CD4-positive, alpha-beta T cell treated with Interleukin-12 subunit alpha and Interleukin-12 subunit beta, for 1 hour (primary cell): ENCODE measurements around the gene PRKAG2.
"Not testable (repeated sequence)": the region's sequence is repeated elsewhere in the genome, so short reads cannot be mapped to it uniquely, and the experiment has no call there.

Source experiments
- DNase-seq: peaks from one replicate; pipeline ENCODE4 v3.0.0-alpha.2; 2020

The PRKAG2 gene

DNA sequence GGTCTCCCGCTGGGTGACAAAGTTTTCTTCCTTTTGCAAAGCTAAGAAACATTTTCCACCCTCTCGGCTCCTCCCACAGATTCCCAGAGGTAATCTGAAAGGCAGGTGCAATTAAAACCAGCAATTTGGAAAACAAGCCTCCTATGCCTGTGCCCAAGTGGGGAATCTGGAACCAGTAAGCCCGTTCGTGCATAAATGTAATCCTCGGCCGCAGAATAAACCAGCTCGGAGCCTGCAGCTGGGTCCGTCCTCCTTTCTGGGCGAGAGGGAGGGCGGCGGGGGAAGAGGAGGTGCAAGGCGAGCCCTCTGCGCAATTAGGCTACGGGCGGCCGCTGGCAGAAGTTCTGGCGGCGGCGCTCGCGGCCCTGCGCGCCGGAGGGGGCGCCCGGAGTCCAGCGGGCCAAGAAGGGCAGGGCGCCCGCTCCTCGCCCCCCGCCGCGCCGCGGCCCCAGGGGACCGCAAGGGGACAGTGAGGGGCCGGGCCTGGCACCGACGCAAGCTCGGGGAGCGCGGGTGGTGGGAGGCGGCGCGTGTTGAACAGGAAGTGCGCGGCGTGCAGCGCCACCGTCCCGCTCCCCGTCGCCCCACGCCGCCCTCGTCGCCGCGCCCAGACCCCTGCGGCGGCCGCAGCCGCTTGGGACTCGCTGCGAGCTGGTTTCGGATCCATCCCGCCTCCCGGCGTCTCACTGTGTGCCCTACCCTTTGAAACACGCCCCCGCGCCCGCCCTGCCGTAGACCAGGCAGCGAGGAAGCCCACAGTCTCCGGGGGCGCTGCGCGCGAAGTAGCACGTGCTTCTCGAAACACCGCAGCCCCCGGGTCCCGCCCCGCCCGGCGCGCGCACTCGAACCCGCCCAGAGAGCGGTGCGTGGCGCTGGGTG lies at the start of gene PRKAG2:
Gene PRKAG2, minus strand, starts transcription at position 217 of the 879 bp plus-strand sequence. CDS start 495 bp downstream, outside the sequence.
- peak; percentile 71 for DNase-seq

GRCh38 chr7:151926336-151926712 lies 49.4 kb upstream of the PRKAG2 start:
- no peak for DNase-seq

DNA sequence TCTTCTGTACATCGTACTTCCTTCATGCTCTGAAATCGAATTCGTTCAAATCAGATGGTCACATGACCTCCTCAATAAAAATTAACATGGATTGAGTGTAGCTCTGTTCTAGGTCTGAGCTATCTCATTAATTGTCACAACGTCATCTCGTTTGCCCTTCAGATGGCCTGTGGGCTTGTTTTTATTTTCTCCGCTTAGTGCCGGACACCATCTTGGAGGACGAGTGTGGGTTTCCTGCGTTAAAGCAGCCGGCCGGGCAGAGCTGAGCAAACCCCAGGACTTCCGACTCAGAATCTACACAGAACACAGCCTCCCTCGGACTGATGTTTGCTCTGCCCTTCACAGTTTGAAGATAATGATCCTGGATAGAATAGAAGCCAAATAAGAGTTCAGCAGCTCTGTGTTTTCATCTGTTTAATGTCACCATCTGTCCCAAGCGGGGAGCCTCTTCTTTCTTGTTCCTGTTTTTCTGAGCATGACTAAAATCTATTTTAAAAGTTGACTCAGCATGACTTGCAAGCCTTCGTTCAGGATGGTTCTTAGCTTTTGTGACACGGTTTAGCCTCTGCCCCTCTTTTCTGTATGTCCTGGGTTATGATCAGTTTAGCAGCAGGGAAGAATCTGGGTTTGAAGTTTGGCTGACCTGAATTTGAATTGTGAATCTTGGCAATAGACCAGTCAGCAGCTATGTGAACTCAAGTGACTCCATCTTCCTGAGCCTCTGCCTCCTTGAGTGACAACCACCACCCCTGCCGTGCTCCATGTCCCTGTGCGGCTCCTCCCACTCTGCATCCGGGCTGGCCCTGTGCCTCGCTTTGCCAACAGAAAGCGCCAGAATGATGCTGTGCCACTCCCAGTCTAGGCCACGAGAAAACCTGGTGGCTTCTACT lies 48.8 kb upstream of the PRKAG2 start:
- no peak for DNase-seq

DNA sequence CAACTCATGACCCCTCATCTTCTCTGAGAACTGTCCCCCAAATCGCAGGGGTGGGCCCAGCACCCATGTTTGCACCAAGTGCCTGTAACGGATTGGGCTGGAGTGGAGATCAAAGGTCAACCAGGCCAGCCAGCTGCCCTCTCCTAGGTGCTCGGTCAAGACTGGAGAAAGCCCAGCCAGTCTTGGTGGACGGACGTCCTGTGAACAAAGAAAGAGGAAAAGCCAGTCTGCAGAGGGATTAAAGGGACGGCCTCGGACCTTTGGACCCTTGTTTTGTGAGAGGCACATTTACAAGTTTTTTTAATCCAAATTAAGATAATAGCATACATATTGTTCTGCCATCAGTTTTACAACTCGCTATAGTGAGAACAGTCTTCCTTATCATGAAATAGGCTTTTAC lies 47.6 kb upstream of the PRKAG2 start:
- no peak for DNase-seq

DNA sequence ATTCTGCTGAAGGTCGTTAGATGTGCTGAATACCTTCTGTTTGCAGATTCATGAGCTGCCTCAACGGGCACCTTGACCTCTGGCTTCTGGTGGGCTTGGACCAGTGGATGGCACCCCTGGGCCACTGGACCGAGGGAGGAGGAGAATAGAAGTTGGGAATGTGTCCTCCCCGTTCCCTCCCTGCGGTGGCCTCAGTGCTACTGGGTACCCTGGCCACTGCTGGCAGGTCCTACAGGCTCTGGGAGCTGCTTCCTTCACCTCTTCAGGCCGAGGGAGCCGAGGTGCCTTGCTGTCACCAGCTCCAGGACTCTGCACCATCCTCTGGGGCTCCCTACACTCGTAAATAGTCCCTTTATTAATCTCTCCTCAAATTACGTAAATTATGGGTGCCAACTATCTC lies 47.1 kb upstream of the PRKAG2 start:
- no peak for DNase-seq

DNA sequence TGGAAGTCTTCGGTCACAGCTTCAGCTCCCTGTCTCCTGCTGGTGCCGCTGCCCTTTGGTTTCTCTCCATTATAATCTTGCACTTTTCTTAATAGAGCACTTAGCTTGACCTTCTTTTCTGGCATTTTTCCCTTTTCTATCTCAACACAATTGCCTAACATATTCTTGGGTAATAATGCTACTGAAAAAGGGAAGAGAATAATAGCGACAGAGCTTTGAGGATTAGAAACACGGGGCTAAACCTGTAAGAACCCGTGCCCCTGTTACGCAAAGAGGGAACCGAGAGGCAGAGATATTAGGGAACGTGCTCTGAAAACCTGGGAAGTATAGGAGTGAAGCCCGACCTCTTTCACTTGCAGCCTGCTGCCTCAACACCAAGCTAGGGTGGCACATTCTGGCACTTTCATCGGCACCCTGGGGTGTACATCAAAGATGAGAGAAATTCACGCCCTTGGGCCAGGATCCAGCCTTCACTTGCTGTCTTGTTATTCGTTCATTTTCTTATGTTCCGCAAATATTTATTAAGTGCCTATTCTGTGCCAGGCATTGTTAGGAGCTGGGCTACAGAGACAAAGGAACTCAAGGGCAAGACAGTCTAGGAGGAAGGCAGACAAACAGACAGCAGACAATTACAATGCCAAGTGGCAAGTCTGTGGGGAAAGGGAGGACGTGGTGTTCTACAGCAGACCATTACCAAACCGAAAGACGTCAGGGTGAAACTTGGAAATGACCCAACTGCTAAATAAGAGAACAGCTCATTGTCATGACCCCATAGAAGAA lies 46.4 kb upstream of the PRKAG2 start:
- no peak for DNase-seq

DNA sequence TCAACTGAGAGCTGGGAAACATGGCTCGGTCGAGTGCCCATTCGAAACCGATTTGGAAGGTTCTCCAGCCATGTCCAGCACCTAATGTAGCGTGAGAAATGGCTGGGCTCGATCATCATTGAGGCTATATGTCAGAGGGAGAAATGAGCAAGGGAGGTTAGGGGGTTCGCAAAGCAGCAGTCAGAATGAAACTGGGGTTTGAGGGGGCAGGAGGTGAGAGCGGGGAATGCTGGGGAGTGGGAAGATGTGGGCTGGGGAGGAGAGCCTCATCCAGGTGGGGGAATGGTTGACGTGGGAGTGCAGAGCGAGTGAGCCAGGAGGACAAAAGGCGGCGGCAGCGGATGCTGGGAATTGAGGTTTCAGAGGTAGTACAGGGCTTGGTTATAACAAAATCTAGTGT lies 44.5 kb upstream of the PRKAG2 start:
- no peak for DNase-seq

- DNase-seq: no peak
Measured at GRCh38 chr7:151920488-151920887, 43.6 kb upstream of the PRKAG2 start.

- no peak for DNase-seq
Measured at GRCh38 chr7:151919595-151919994, 42.7 kb upstream of the PRKAG2 start.

GRCh38 chr7:151918510-151918843 lies 41.6 kb upstream of the PRKAG2 start:
- DNase-seq: no peak

GRCh38 chr7:151917791-151918509 lies 41.0 kb upstream of the PRKAG2 start:
- DNase-seq: no peak

DNA sequence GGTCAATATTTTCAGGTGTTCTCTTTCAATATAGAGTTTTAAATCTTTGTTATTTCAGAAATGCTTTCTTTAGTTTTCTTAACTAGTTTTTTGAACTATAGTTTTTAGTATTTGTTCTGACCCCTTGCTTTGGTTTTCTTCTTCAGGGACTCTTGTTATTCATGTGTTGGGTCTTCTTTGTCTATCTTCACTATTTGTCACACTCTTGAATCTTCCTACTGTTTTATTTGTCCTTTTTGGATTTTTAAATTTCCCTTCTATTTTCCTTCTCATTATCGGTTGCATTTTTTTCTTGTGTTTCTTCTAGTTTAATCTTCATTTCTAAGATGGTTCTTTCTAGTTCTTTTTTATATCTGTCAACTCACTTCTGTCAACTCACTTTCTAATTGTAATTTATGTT lies 37.1 kb upstream of the PRKAG2 start:
- no peak for DNase-seq

GRCh38 chr7:151910655-151911054 lies 33.7 kb upstream of the PRKAG2 start:
- not testable (repeated sequence) for DNase-seq

GRCh38 chr7:151907115-151907514 lies 30.2 kb upstream of the PRKAG2 start:
- not testable (repeated sequence) for DNase-seq

- DNase-seq: no peak
Measured at GRCh38 chr7:151905766-151906165, 28.9 kb upstream of the PRKAG2 start.

GRCh38 chr7:151905353-151905752 lies 28.4 kb upstream of the PRKAG2 start:
- no peak for DNase-seq

GRCh38 chr7:151904270-151904669 lies 27.4 kb upstream of the PRKAG2 start:
- DNase-seq: no peak

DNA sequence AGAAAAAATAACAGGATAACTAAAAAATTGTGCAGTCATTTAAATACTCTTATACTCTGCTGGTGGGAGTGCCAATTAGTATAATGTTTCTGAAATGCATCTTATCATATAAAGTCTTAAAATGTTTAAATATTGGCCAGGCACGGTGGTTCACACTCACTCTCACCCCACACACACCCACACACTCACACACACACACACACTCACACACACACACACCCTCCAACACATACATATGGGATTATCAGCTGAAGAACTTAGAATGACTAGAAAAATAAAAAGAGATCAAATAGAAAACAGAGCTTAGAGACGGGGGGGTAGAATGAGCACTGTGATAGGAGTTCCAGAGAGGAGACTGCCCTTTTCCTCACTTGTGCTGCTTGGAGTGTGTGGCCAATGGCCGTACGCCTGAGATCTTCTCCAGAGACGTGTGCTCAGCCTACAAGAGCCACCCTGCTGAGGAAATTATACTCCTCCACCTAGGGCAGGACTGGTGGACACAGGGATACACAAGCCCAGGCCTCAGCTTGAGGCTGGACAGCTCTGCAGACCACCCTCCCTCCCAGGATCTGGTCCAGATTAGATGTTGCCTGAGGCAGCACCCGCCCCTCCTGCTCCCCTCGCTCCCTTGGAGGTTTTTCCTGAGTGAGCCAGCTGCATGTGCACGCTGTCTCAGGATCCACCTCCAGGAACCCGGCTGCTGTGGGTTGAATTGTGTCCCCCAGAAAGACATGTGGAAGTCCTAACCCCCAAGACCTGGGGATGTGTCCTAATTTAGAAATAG lies 26.5 kb upstream of the PRKAG2 start:
- DNase-seq: no peak

DNA sequence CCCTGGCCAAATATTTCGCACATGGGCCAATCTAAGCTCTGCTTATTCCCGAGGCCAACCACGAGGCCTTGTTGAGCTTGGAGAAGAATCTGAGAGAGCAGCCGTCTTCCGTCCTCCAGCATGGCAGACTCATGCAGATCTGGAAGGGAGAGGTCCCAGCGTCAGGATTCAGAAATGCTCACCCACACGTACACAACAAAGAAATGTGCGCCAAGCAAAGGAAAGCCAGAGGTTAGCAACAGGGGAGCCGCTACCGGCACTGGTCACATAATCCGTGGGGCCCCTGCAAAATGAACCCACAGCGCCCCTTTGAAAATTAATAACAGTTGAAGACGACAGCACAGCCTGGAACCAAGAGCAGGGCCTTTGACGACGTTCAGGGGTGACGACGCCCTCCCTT lies 25.4 kb upstream of the PRKAG2 start:
- no peak for DNase-seq

- DNase-seq: no peak
Measured at GRCh38 chr7:151901828-151902227, 24.9 kb upstream of the PRKAG2 start.

GRCh38 chr7:151900986-151901621 lies 24.2 kb upstream of the PRKAG2 start:
- no peak for DNase-seq
